HEK293 (cell line): ENCODE data around the gene HLA-DQB1.
A peak's percentile ranks its signal among the peaks of the same experiment; 100 is the strongest.

ENCODE experiments used
- CTCF ChIA-PET: fragments of 350-600 bp; formaldehyde crosslinking; extraction: SDS; loops from one replicate; lab custom pipeline; 2021; ENCODE audit warnings: antibody characterized with exemption; lab: Yijun Ruan, JAX
- POLR2A ChIA-PET: fragments of 300-600 bp; formaldehyde crosslinking; extraction: SDS; loops from one replicate; lab custom pipeline; 2020; ENCODE audit warnings: antibody characterized with exemption, inconsistent platforms; lab: Yijun Ruan, JAX
- H3K27ac ChIP-seq: fragments of 200-500 bp; sonication (Bioruptor generic); 2 replicates; pipeline ENCODE4 v1.5.1; 2014; ENCODE audit warnings: low read depth, low read length, control low read depth, inconsistent platforms; ENCODE audit errors: extremely low read depth
- H3K36me3 ChIP-seq, 2 experiments: fragments of 200-500 bp in 1 of 2; sonication (Bioruptor generic) in 1 of 2; 1 replicate in 1 of 2; 2 replicates in 1 of 2; pipeline ENCODE4 v1.5.1; 2014 to 2017; ENCODE audit warnings: inconsistent platforms in 2 of 2, low read length in 2 of 2; ENCODE audit not compliant: control insufficient read depth in 2 of 2, insufficient read depth in 1 of 2
- H3K4me1 ChIP-seq: fragments of 200-500 bp; sonication (Bioruptor generic); 2 replicates; pipeline ENCODE4 v1.5.1; 2014; ENCODE audit warnings: mild to moderate bottlenecking, low read length, inconsistent platforms; ENCODE audit not compliant: control insufficient read depth, insufficient read depth
- H3K4me3 ChIP-seq: 2 replicates; pipeline ENCODE4 v1.5.1; 2011; ENCODE audit warnings: low read depth, mild to moderate bottlenecking, control low read depth, low read length, moderate library complexity
- H3K9me3 ChIP-seq: fragments of 200-500 bp; sonication (Bioruptor generic); 2 replicates; pipeline ENCODE4 v1.5.1; 2014; ENCODE audit warnings: low read depth, low read length, inconsistent platforms; ENCODE audit not compliant: control insufficient read depth, insufficient read depth
- BCL6B ChIP-seq: fragments of 450-650 bp; formaldehyde crosslinking; IDR thresholded peaks from 2 replicates; pipeline ENCODE4 v1.5.1; 2017; ENCODE audit warnings: missing biosample characterization, missing genetic modification characterization
- ELK4 ChIP-seq: IDR thresholded peaks from 2 replicates; pipeline ENCODE4 v1.6.1; 2011; ENCODE audit warnings: mild to moderate bottlenecking, low read depth, low read length, borderline replicate concordance
- IKZF3 ChIP-seq: fragments of 450-650 bp; IDR thresholded peaks from 2 replicates; pipeline ENCODE4 v1.5.0; 2018; ENCODE audit warnings: missing biosample characterization, mild to moderate bottlenecking, missing genetic modification characterization, moderate library complexity
- KLF17 ChIP-seq: fragments of 450-650 bp; formaldehyde crosslinking; IDR thresholded peaks from 2 replicates; pipeline ENCODE4 v1.5.1; 2016; ENCODE audit warnings: missing biosample characterization, missing genetic modification characterization
- KLF7 ChIP-seq: fragments of 450-650 bp; formaldehyde crosslinking; IDR thresholded peaks from 2 replicates; pipeline ENCODE4 v1.5.1; 2016; ENCODE audit warnings: missing biosample characterization, missing genetic modification characterization, borderline replicate concordance
- KLF8 ChIP-seq: fragments of 450-650 bp; formaldehyde crosslinking; IDR thresholded peaks from 2 replicates; pipeline ENCODE4 v1.5.1; 2016; ENCODE audit warnings: missing biosample characterization, missing genetic modification characterization
- SCRT2 ChIP-seq: fragments of 450-650 bp; formaldehyde crosslinking; IDR thresholded peaks from 2 replicates; pipeline ENCODE4 v1.5.1; 2016; ENCODE audit warnings: missing biosample characterization, missing genetic modification characterization
- SETDB1 ChIP-seq: IDR thresholded peaks from one replicate; pipeline ENCODE4 v1.6.1; 2017; ENCODE audit warnings: mild to moderate bottlenecking, low read length, moderate library complexity, mixed read lengths; ENCODE audit not compliant: insufficient read length
- WT1 ChIP-seq: fragments of 450-650 bp; formaldehyde crosslinking; IDR thresholded peaks from 2 replicates; pipeline ENCODE4 v1.5.1; 2016; ENCODE audit warnings: missing biosample characterization, missing genetic modification characterization
- YY2 ChIP-seq: fragments of 450-650 bp; formaldehyde crosslinking; IDR thresholded peaks from 2 replicates; pipeline ENCODE4 v1.5.1; 2016; ENCODE audit warnings: missing biosample characterization, missing genetic modification characterization
- ZBTB17 ChIP-seq: fragments of 450-650 bp; formaldehyde crosslinking; IDR thresholded peaks from 2 replicates; pipeline ENCODE4 v1.5.1; 2016; ENCODE audit warnings: missing biosample characterization, missing genetic modification characterization
- ZBTB20 ChIP-seq: fragments of 450-650 bp; formaldehyde crosslinking; IDR thresholded peaks from 2 replicates; pipeline ENCODE4 v1.5.1; 2016; ENCODE audit warnings: missing biosample characterization, missing genetic modification characterization
- ZIC2 ChIP-seq: fragments of 450-650 bp; formaldehyde crosslinking; IDR thresholded peaks from 2 replicates; pipeline ENCODE4 v1.5.1; 2016; ENCODE audit warnings: missing biosample characterization, missing genetic modification characterization
- ZNF169 ChIP-seq: fragments of 450-650 bp; formaldehyde crosslinking; IDR thresholded peaks from 2 replicates; pipeline ENCODE4 v1.5.1; 2016; ENCODE audit warnings: missing biosample characterization, missing genetic modification characterization
- ZNF2 ChIP-seq: fragments of 450-650 bp; formaldehyde crosslinking; IDR thresholded peaks from 2 replicates; pipeline ENCODE4 v1.5.1; 2016; ENCODE audit warnings: missing biosample characterization, missing genetic modification characterization
- ZNF221 ChIP-seq: fragments of 450-650 bp; formaldehyde crosslinking; IDR thresholded peaks from 2 replicates; pipeline ENCODE4 v1.5.1; 2017; ENCODE audit warnings: missing biosample characterization, missing genetic modification characterization, borderline replicate concordance
- ZNF274 ChIP-seq, 2 experiments: fragments of 200-500 bp in 1 of 2; fragments of 450-650 bp in 1 of 2; sonication (Bioruptor generic) in 1 of 2; formaldehyde crosslinking in 1 of 2; IDR thresholded peaks; 2 replicates each; pipeline versions ENCODE4 v1.5.1 to v1.6.1; 2014 to 2016; ENCODE audit warnings: borderline replicate concordance in 1 of 2, inconsistent platforms in 1 of 2, low read length in 1 of 2, missing biosample characterization in 1 of 2, missing genetic modification characterization in 1 of 2
- ZNF324 ChIP-seq: fragments of 450-650 bp; formaldehyde crosslinking; IDR thresholded peaks from 2 replicates; pipeline ENCODE4 v1.5.1; 2016; ENCODE audit warnings: missing biosample characterization, missing genetic modification characterization
- ZNF335 ChIP-seq: fragments of 450-650 bp; formaldehyde crosslinking; conservative IDR thresholded peaks from 2 replicates; pipeline ENCODE4 v1.5.1; 2016; ENCODE audit warnings: missing biosample characterization, missing genetic modification characterization
- ZNF433 ChIP-seq: fragments of 450-650 bp; formaldehyde crosslinking; IDR thresholded peaks from 2 replicates; pipeline ENCODE4 v1.5.1; 2016; ENCODE audit warnings: missing biosample characterization, missing genetic modification characterization, low read depth
- ZNF501 ChIP-seq: fragments of 450-650 bp; formaldehyde crosslinking; IDR thresholded peaks from 2 replicates; pipeline ENCODE4 v1.5.1; 2016; ENCODE audit warnings: missing biosample characterization, missing genetic modification characterization
- ZNF558 ChIP-seq: fragments of 450-650 bp; formaldehyde crosslinking; IDR thresholded peaks from 2 replicates; pipeline ENCODE4 v1.5.1; 2016; ENCODE audit warnings: missing biosample characterization, missing genetic modification characterization
- ZNF610 ChIP-seq: fragments of 450-650 bp; formaldehyde crosslinking; IDR thresholded peaks from 2 replicates; pipeline ENCODE4 v1.5.1; 2016; ENCODE audit warnings: missing biosample characterization, missing genetic modification characterization, borderline replicate concordance
- ZNF660 ChIP-seq: fragments of 450-650 bp; IDR thresholded peaks from 2 replicates; pipeline ENCODE4 v1.5.1; 2018; ENCODE audit warnings: missing biosample characterization, mild to moderate bottlenecking, missing genetic modification characterization
- ZNF776 ChIP-seq: fragments of 450-650 bp; formaldehyde crosslinking; IDR thresholded peaks from 2 replicates; pipeline ENCODE4 v1.5.0; 2017; ENCODE audit warnings: missing biosample characterization, missing genetic modification characterization, borderline replicate concordance
- ZNF837 ChIP-seq: fragments of 450-650 bp; formaldehyde crosslinking; IDR thresholded peaks from 2 replicates; pipeline ENCODE4 v1.5.1; 2016; ENCODE audit warnings: missing biosample characterization, missing genetic modification characterization
- ZXDB ChIP-seq: fragments of 450-650 bp; formaldehyde crosslinking; IDR thresholded peaks from 2 replicates; pipeline ENCODE4 v1.5.1; 2016; ENCODE audit warnings: missing biosample characterization, missing genetic modification characterization
- TF ChIP-seq, protein P1 (sequence below): fragments of 450-650 bp; formaldehyde crosslinking; IDR thresholded peaks from 2 replicates; pipeline ENCODE4 v1.5.1; 2016; ENCODE audit warnings: missing biosample characterization, missing genetic modification characterization
- TF ChIP-seq, protein P2 (sequence below): fragments of 450-650 bp; formaldehyde crosslinking; IDR thresholded peaks from 2 replicates; pipeline ENCODE4 v1.5.1; 2016; ENCODE audit warnings: missing biosample characterization, missing genetic modification characterization

Gene HLA-DQB1

DNA sequence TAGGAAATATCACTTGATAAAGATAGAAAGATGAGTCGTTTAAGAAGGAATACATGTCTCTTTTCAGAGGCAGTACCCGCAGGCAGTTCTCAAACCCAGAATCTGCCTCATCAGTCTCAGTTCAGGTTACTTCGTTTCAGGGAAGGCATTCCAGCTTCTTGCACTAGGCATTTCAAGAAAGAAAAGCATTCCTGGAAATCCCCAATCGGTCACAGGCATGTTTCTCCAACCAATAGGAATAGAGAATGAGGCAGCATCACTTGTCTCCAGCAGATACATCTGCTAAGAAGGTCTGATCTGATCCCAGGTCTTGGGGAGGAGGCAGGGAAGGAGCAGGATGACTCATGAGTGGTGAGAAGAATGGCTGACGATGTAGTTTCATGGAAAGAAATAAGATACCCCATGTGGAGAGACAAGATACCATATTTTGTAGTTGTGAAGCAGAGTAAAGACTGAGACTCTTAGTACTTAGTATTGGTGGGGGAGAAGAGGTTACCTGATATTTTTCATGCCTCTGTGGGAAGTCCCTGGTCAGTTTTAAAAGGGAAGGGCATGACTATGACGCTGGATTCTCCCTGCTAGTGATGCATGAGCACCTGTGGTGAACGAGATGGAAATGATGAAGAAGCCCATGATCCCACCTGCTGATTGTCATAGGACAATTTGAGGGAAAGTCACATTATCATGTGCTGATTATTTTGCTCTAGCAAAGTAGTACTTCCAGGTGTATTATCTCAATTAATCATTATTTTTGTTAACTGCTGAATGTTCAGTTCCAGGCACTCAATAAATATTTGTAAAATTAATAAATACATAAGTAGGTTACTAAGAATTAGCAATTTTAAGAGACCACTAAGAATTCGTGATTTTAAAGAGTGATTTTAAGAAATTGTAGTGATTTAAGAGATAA, 56.5 kb downstream of the HLA-DQB1 start:
- ChIA-PET POLR2A (no interaction called here), CTCF (interaction anchor here (0.6 to 1.5 kb wide), 8 partner anchors 10 to 196 kb away, joined by 3 to 9 read pairs (median 3); no protein-coding TSS in a partner anchor)
- Histone ChIP-seq H3K27ac (no peak overlapping the region), H3K4me1 (no peaks in the 10 kb centered on the region), H3K4me3 (peak overlapping the region; percentile 30), H3K9me3 (no peaks in the 10 kb centered on the region), H3K36me3 (no peaks in the 10 kb centered on the region)
- peak; percentile 89 for TF ChIP-seq SCRT2 (tag by site-specific recombination)
- 0 out of 2 replicates have a peak, but pooled peaks have one; percentile 43 for TF ChIP-seq WT1 (tag by site-specific recombination)
- no peak for TF ChIP-seq ELK4
- no peak for TF ChIP-seq ZNF837 (tag by site-specific recombination)
- TF ChIP-seq ZBTB17 (tag by site-specific recombination), result peak; percentile 97
- TF ChIP-seq YY2 (tag by site-specific recombination), result no peak
- TF ChIP-seq ZNF660, result 0 out of 2 replicates have a peak, but pooled peaks have one; percentile 31
- no peak for TF ChIP-seq ZNF558 (tag by site-specific recombination)
- TF ChIP-seq, protein P1, sequence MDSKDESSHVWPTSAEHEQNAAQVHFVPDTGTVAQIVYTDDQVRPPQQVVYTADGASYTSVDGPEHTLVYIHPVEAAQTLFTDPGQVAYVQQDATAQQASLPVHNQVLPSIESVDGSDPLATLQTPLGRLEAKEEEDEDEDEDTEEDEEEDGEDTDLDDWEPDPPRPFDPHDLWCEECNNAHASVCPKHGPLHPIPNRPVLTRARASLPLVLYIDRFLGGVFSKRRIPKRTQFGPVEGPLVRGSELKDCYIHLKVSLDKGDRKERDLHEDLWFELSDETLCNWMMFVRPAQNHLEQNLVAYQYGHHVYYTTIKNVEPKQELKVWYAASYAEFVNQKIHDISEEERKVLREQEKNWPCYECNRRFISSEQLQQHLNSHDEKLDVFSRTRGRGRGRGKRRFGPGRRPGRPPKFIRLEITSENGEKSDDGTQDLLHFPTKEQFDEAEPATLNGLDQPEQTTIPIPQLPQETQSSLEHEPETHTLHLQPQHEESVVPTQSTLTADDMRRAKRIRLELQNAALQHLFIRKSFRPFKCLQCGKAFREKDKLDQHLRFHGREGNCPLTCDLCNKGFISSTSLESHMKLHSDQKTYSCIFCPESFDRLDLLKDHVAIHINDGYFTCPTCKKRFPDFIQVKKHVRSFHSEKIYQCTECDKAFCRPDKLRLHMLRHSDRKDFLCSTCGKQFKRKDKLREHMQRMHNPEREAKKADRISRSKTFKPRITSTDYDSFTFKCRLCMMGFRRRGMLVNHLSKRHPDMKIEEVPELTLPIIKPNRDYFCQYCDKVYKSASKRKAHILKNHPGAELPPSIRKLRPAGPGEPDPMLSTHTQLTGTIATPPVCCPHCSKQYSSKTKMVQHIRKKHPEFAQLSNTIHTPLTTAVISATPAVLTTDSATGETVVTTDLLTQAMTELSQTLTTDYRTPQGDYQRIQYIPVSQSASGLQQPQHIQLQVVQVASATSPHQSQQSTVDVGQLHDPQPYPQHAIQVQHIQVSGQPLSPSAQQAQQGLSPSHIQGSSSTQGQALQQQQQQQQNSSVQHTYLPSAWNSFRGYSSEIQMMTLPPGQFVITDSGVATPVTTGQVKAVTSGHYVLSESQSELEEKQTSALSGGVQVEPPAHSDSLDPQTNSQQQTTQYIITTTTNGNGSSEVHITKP (tag by site-specific recombination), result peak; percentile 86
- TF ChIP-seq KLF7, result no peak
- TF ChIP-seq, protein P2, sequence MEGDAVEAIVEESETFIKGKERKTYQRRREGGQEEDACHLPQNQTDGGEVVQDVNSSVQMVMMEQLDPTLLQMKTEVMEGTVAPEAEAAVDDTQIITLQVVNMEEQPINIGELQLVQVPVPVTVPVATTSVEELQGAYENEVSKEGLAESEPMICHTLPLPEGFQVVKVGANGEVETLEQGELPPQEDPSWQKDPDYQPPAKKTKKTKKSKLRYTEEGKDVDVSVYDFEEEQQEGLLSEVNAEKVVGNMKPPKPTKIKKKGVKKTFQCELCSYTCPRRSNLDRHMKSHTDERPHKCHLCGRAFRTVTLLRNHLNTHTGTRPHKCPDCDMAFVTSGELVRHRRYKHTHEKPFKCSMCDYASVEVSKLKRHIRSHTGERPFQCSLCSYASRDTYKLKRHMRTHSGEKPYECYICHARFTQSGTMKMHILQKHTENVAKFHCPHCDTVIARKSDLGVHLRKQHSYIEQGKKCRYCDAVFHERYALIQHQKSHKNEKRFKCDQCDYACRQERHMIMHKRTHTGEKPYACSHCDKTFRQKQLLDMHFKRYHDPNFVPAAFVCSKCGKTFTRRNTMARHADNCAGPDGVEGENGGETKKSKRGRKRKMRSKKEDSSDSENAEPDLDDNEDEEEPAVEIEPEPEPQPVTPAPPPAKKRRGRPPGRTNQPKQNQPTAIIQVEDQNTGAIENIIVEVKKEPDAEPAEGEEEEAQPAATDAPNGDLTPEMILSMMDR (tag by site-specific recombination), result no peak
- no peak for TF ChIP-seq ZNF501 (tag by site-specific recombination)
- no peak for TF ChIP-seq ZNF433 (tag by site-specific recombination)
- TF ChIP-seq ZNF2, result no peak
- no peak for TF ChIP-seq ZNF610 (tag by site-specific recombination)
- TF ChIP-seq KLF17 (tag by site-specific recombination), result peak; percentile 49; the same call in 1 of the 2 replicates
- peak; percentile 100 for TF ChIP-seq BCL6B (tag by site-specific recombination)
- no peak for TF ChIP-seq SETDB1
- TF ChIP-seq ZBTB20 (tag by site-specific recombination), result peak; percentile 45; the same call in 1 of the 2 replicates
- no peak for TF ChIP-seq ZNF274 (IDR thresholded peaks at IDR 0.05; ENCODE audit: low read length)
- no peak for TF ChIP-seq ZNF274 (tag by site-specific recombination; IDR thresholded peaks at IDR 0.05; ENCODE audit: borderline replicate concordance)
- TF ChIP-seq ZNF335, result peak; percentile 46; the same call in 1 of the 2 replicates
- peak; percentile 85 for TF ChIP-seq IKZF3 (tag by site-specific recombination)
- no peak for TF ChIP-seq ZNF169 (tag by site-specific recombination)
- peak; percentile 38 for TF ChIP-seq ZIC2 (tag by site-specific recombination)
- TF ChIP-seq ZXDB, result peak; percentile 48; the same call in 1 of the 2 replicates
- TF ChIP-seq KLF8, result no peak
- no peak for TF ChIP-seq ZNF776
- TF ChIP-seq ZNF324 (tag by site-specific recombination), result no peak
- TF ChIP-seq ZNF221 (tag by site-specific recombination), result no peak
